ENCODE measurements around the gene TYK2.
A peak's percentile ranks its signal among the peaks of the same experiment; 100 is the strongest.

DNA sequence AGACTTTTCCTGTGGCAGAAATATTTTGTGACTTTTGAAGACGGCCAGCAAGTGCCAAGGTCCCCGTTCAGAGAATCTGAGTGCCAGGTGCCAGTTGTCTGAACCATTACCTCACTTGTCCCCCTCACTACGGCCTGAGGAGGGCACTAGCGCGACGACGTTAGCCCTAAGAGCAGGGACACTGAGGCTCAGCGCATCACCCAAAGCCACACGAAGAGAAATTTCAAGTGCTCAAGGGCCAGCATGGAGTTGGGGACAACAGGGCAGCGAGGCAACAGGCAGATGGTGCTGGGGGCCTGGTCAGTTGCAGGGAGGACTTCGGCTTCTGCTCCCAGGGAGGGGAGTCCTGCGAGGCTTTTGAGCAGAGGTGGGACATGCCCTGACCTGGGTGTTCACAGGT lies 9.5 kb upstream of the TYK2 start:
- TF ChIP-seq TAF1 (IDR thresholded peaks at IDR 0.05; ENCODE audit: low read depth, low read length) (no peak), POLR2A (IDR thresholded peaks at IDR 0.05; ENCODE audit: low read depth, low read length) (no peak), POLR2AphosphoS5 (IDR thresholded peaks at IDR 0.05; ENCODE audit: low read depth, low read length) (peak; percentile 36; the same call in 1 of the 2 replicates)

Data from GM12891 (cell line).